Measurements from ENCODE around the gene CLEC4E.
"Not testable (repeated sequence)": the region's sequence is repeated elsewhere in the genome, so short reads cannot be mapped to it uniquely, and the experiment has no call there.

CLEC4E gene

GRCh38 chr12:8540831-8541230 is at the start of gene CLEC4E:
Gene CLEC4E (minus strand): TSS chr12:8540905. CDS start chr12:8540797, 108 bp downstream.
- not testable (repeated sequence) for H3K27ac ChIP-seq

- no peak overlapping the region for H3K27ac ChIP-seq
- TF ChIP-seq CTCF (IDR thresholded peaks at IDR 0.05) = no peak
- TF ChIP-seq ZFX (IDR thresholded peaks at IDR 0.05; ENCODE audit: borderline replicate concordance) = no peak
Observed at GRCh38 chr12:8589679-8590078, 49.0 kb upstream of the CLEC4E start.

GRCh38 chr12:8584478-8584877 is 43.8 kb upstream of the CLEC4E start:
- H3K27ac ChIP-seq = not testable (repeated sequence)

- no peak for TF ChIP-seq CTCF (IDR thresholded peaks at IDR 0.05)
Observed at GRCh38 chr12:8584004-8584403, 43.3 kb upstream of the CLEC4E start.

GRCh38 chr12:8581098-8581784 is 40.5 kb upstream of the CLEC4E start:
- no peak overlapping the region for H3K27ac ChIP-seq
- TF ChIP-seq ZFX (IDR thresholded peaks at IDR 0.05; ENCODE audit: borderline replicate concordance) (no peak), CTCF (IDR thresholded peaks at IDR 0.05) (no peak)

More at GRCh38 chr12:8584004-8584403, 43.3 kb upstream of the CLEC4E start:
- no peak overlapping the region for H3K27ac ChIP-seq

- TF ChIP-seq ZFX (IDR thresholded peaks at IDR 0.05; ENCODE audit: borderline replicate concordance) (no peak), CTCF (IDR thresholded peaks at IDR 0.05) (no peak)
- H3K27ac ChIP-seq = no peak overlapping the region
Observed at GRCh38 chr12:8577879-8578278, 37.2 kb upstream of the CLEC4E start.

- no peak overlapping the region for H3K27ac ChIP-seq
- TF ChIP-seq CTCF (IDR thresholded peaks at IDR 0.05) (no peak), ZFX (IDR thresholded peaks at IDR 0.05; ENCODE audit: borderline replicate concordance) (no peak)
Observed at GRCh38 chr12:8572507-8572906, 31.8 kb upstream of the CLEC4E start.

GRCh38 chr12:8566525-8566924 is 25.8 kb upstream of the CLEC4E start:
- H3K27ac ChIP-seq = no peak overlapping the region
- TF ChIP-seq CTCF (IDR thresholded peaks at IDR 0.05) (no peak), ZFX (IDR thresholded peaks at IDR 0.05; ENCODE audit: borderline replicate concordance) (no peak)

- H3K27ac ChIP-seq = not testable (repeated sequence)
Observed at GRCh38 chr12:8566052-8566451, 25.3 kb upstream of the CLEC4E start.

All from 22Rv1 (cell line).